Caco-2 (cell line): ENCODE data around the gene TUBB3. TPM values are rescaled to one million over a fixed set of nuclear protein-coding genes. Genes with fewer than 3 reads are reported as not detected.

Experiments used
- BruUV-seq: library from RNA; stranded (reverse); fragments of 400-500 nt; replicated peaks from 2 replicates; lab custom pipeline; 2021; lab: Mats Ljungman, UMichigan
- CTCF ChIA-PET: fragments of 300-600 bp; sonication (Branson Sonifier 250); formaldehyde crosslinking; loops from one replicate; lab custom pipeline; 2022; ENCODE audit warnings: antibody characterized with exemption; lab: Charles Lee
- POLR2A ChIA-PET: fragments of 300-600 bp; sonication (Branson Sonifier 250); formaldehyde crosslinking; loops from one replicate; lab custom pipeline; 2022; ENCODE audit warnings: antibody characterized with exemption; lab: Charles Lee
- DNase-seq, 2 experiments: peaks; one replicate each; pipeline versions ENCODE4 v3.0.0 to v3.0.0-alpha.2; 2020 to 2022
- H3K27me3 ChIP-seq: replicated peaks from 2 replicates; pipeline ENCODE4 v1.6.0; 2011; ENCODE audit warnings: low read length; ENCODE audit not compliant: control insufficient read depth, insufficient read depth
- H3K36me3 ChIP-seq: 2 replicates; pipeline ENCODE4 v1.5.1; 2011; ENCODE audit warnings: low read length; ENCODE audit not compliant: control insufficient read depth, insufficient read depth
- H3K4me1 ChIP-seq: fragments of 250-450 bp; sonication (Bioruptor Pico); 2 replicates; pipeline ENCODE4 v1.5.1; 2020; ENCODE audit warnings: mild to moderate bottlenecking
- H3K4me3 ChIP-seq: 2 replicates; pipeline ENCODE4 v1.5.1; 2011; ENCODE audit warnings: low read depth, mild to moderate bottlenecking, control low read depth, low read length
- H3K9me3 ChIP-seq: fragments of 250-450 bp; sonication (Bioruptor Pico); 2 replicates; pipeline ENCODE4 v1.5.1; 2020; ENCODE audit warnings: mild to moderate bottlenecking, moderate library complexity
- H3K27ac Mint-ChIP-seq: one replicate; pipeline ENCODE4 v1.8.0; 2022; ENCODE audit warnings: mixed read lengths; ENCODE audit not compliant: unreplicated experiment
- H3K27me3 Mint-ChIP-seq: one replicate; pipeline ENCODE4 v1.8.0; 2022; ENCODE audit warnings: mixed read lengths; ENCODE audit not compliant: insufficient read depth, unreplicated experiment
- H3K36me3 Mint-ChIP-seq: one replicate; pipeline ENCODE4 v1.8.0; 2022; ENCODE audit warnings: mild to moderate bottlenecking, mixed read lengths; ENCODE audit not compliant: insufficient read depth, unreplicated experiment
- H3K4me1 Mint-ChIP-seq: one replicate; pipeline ENCODE4 v1.8.0; 2022; ENCODE audit warnings: low read depth, mixed read lengths; ENCODE audit not compliant: unreplicated experiment
- H3K4me3 Mint-ChIP-seq: one replicate; pipeline ENCODE4 v1.8.0; 2022; ENCODE audit warnings: mild to moderate bottlenecking, moderate library complexity, mixed read lengths; ENCODE audit not compliant: unreplicated experiment
- H3K9me3 Mint-ChIP-seq: one replicate; pipeline ENCODE4 v1.8.0; 2022; ENCODE audit warnings: mixed read lengths; ENCODE audit not compliant: unreplicated experiment
- intact Hi-C: fragments of 100-400 bp; cut with micrococcal nuclease; formaldehyde crosslinking; loops from one replicate; pipeline ENCODE4 v1.10.0; 2022; ENCODE audit not compliant: unreplicated experiment
- total RNA-seq: library from RNA; stranded (reverse); gene quantifications from 2 replicates; pipeline ENCODE4 v1.2.3, GENCODE V29; 2022
- TF ChIP-seq, protein P1 (sequence below), 2 experiments: fragments of 200-600 bp in 1 of 2; IDR thresholded peaks; 1 replicate in 1 of 2; 2 replicates in 1 of 2; pipeline versions ENCODE4 v1.5.1 to v1.8.0; 2011 to 2022; ENCODE audit warnings: antibody characterized with exemption in 1 of 2, control low read depth in 1 of 2, inconsistent platforms in 1 of 2, low read depth in 1 of 2, low read length in 1 of 2, mild to moderate bottlenecking in 1 of 2, moderate library complexity in 1 of 2; ENCODE audit not compliant: insufficient read depth in 1 of 2, severe bottlenecking in 1 of 2, unreplicated experiment in 1 of 2

The TUBB3 gene
- total RNA-seq, 1 experiment from 2014 or later, result 31.3 TPM

DNA sequence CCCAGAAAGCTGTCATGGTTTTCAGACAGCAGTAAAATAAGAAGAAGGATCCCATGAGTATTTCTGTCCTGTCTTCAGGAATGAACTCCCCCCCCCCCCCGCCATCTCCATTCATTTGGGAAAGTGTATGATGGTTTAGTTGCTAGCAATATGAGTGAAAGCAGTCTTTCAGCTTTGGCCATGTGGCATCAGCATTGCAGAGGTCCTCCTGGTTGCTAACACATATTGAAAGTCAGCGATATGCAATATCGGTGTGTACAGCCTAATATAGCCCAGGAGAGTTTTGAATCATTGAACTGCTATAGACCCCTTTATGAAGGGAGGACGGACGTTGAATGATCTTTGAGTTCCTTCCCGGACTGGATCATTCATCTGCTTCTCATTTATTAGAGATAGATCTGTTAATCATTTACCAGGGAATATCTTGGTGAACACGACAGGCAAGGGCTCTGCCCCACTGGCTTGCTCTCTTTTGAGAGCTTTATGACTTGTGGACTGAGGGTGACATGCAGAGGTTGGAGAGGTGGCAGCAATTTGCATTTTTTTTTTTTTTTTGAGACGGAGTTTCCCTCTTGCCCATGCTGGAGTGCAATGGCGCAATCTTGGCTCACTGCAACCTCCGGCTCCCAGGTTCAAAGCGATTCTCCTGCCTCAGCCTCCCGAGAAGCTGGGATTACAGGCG is 50.7 kb downstream of the TUBB3 start:
- intact Hi-C loops, result loop anchor here (2.0 kb wide), 1 partner anchor 45 kb away; the partner anchor contains the start of gene DBNDD1
- DNase-seq, result peak; percentile 61 to 77
- Mint-ChIP-seq H3K4me1 (peaks cover 28% of the 10 kb centered on the region), H3K9me3 (no peaks in the 10 kb centered on the region), H3K27me3 (no peaks in the 10 kb centered on the region), H3K36me3 (peaks cover 67% of the 10 kb centered on the region), H3K4me3 (peak overlapping the region; percentile 100), H3K27ac (peak overlapping the region; percentile 100)
- TF ChIP-seq, protein P1, sequence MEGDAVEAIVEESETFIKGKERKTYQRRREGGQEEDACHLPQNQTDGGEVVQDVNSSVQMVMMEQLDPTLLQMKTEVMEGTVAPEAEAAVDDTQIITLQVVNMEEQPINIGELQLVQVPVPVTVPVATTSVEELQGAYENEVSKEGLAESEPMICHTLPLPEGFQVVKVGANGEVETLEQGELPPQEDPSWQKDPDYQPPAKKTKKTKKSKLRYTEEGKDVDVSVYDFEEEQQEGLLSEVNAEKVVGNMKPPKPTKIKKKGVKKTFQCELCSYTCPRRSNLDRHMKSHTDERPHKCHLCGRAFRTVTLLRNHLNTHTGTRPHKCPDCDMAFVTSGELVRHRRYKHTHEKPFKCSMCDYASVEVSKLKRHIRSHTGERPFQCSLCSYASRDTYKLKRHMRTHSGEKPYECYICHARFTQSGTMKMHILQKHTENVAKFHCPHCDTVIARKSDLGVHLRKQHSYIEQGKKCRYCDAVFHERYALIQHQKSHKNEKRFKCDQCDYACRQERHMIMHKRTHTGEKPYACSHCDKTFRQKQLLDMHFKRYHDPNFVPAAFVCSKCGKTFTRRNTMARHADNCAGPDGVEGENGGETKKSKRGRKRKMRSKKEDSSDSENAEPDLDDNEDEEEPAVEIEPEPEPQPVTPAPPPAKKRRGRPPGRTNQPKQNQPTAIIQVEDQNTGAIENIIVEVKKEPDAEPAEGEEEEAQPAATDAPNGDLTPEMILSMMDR (IDR thresholded peaks at IDR 0.05; ENCODE audit: insufficient read depth in 1 of 2, low read depth in 1 of 2, low read length in 1 of 2, severe bottlenecking in 1 of 2, unreplicated experiment in 1 of 2), result no peak
- Histone ChIP-seq H3K9me3 (no peaks in the 10 kb centered on the region), H3K27me3 (no peaks in the 10 kb centered on the region), H3K4me3 (peak overlapping the region; percentile 99), H3K4me1 (peaks cover 14% of the 10 kb centered on the region), H3K36me3 (peaks cover 7% of the 10 kb centered on the region)
- BruUV-seq, result TSS peak; percentile 54
- ChIA-PET POLR2A (interaction anchor here (0.6 to 1.9 kb wide), 4 partner anchors 35 to 709 kb away, joined by 3 to 13 read pairs (median 4); partner anchors contain the start of genes TCF25 and TUBB3), CTCF (interaction anchor here (0.6 to 1.4 kb wide), 3 partner anchors 45 to 108 kb away, joined by 3 to 7 read pairs (median 4); partner anchors contain the start of gene MC1R)

DNA sequence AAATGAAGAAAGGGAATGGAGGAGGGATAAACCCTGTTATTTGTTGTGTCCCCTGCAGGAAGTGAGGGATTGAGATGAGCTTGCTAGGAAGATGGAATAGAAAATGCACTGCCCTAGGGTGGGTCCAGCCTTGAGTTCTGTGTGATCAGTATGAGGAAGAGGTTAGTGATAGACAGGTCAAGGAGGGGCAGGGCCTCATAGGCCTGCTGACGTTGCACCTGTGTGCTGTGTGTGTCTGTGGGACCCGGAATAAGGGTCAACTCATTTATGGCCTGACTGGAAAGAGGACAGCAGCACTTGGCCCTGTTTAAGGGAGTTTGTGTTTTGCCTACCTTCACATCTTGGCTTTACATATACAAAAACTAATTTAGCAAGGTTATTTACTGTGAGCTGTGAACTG is 51.7 kb downstream of the TUBB3 start:
- TF ChIP-seq, protein P1 (IDR thresholded peaks at IDR 0.05; ENCODE audit: insufficient read depth in 1 of 2, low read depth in 1 of 2, low read length in 1 of 2, severe bottlenecking in 1 of 2, unreplicated experiment in 1 of 2), result no peak
- Mint-ChIP-seq H3K27me3 (no peaks in the 10 kb centered on the region), H3K36me3 (peaks cover 72% of the 10 kb centered on the region), H3K27ac (no peak overlapping the region), H3K4me3 (no peak overlapping the region), H3K4me1 (peaks cover 28% of the 10 kb centered on the region), H3K9me3 (no peaks in the 10 kb centered on the region)
- intact Hi-C loops, result no loop called here
- ChIA-PET POLR2A (interaction anchor here (0.8 kb wide), 1 partner anchor 28 kb away, joined by 4 read pairs; no protein-coding TSS in a partner anchor), CTCF (no interaction called here)
- Histone ChIP-seq H3K4me1 (peaks cover 14% of the 10 kb centered on the region), H3K9me3 (no peaks in the 10 kb centered on the region), H3K4me3 (no peak overlapping the region), H3K36me3 (peaks cover 5% of the 10 kb centered on the region), H3K27me3 (no peaks in the 10 kb centered on the region)
- no peak for DNase-seq
- TSS peak; percentile 9 for BruUV-seq

DNA sequence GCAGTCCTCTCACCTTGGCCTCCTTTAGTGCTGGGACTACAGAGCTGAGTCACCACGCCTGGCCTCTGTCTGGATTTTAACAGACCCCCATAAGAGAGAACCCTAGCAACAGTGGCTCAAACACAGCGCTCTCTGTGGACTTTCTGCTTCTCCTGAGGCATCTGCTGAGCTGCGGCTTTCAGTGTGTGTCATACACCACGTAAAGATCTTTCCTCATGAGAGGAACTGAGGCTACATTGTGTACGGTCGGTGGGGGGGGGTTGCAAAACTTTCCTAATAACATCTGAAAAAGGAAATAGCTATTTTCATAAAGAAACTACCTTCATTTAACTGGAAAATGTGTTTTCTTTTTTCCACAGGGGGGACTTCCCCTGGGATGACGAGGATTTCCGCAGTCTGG is 58.3 kb downstream of the TUBB3 start:
- intact Hi-C loops, result no loop called here
- Mint-ChIP-seq H3K36me3 (peaks cover 80% of the 10 kb centered on the region), H3K27ac (no peak overlapping the region), H3K27me3 (no peaks in the 10 kb centered on the region), H3K4me3 (no peak overlapping the region), H3K4me1 (no peaks in the 10 kb centered on the region), H3K9me3 (no peaks in the 10 kb centered on the region)
- H3K4me3 ChIP-seq, result no peak overlapping the region
- no peak for DNase-seq
- TF ChIP-seq, protein P1 (IDR thresholded peaks at IDR 0.05; ENCODE audit: insufficient read depth in 1 of 2, low read depth in 1 of 2, low read length in 1 of 2, severe bottlenecking in 1 of 2, unreplicated experiment in 1 of 2), result no peak
- POLR2A ChIA-PET, result no interaction called here
- H3K4me1 ChIP-seq, result no peaks in the 10 kb centered on the region
- CTCF ChIA-PET, result no interaction called here
- BruUV-seq, result no TSS peak
- H3K27me3 ChIP-seq, result no peaks in the 10 kb centered on the region
- H3K9me3 ChIP-seq, result no peaks in the 10 kb centered on the region
- peaks cover 5% of the 10 kb centered on the region for H3K36me3 ChIP-seq
